ENCODE results near the gene ADCY6.

Gene ADCY6

GRCh38 chr12:48795550-48796455, 6.9 kb upstream of the ADCY6 start:
- peak; percentile 82 for DNase-seq (ENCODE audit: low read depth)
- no peak overlapping the region for H3K4me3 ChIP-seq (ENCODE audit: low read length)
- peak; percentile 96 for TF ChIP-seq CTCF (IDR thresholded peaks at IDR 0.05; ENCODE audit: insufficient read depth, low read depth, low read length, missing control alignments)

- H3K4me3 ChIP-seq (ENCODE audit: low read length), result no peak overlapping the region
- TF ChIP-seq CTCF (IDR thresholded peaks at IDR 0.05; ENCODE audit: insufficient read depth, low read depth, low read length, missing control alignments), result no peak
- peak; percentile 97 for DNase-seq (ENCODE audit: low read depth)
Observed at GRCh38 chr12:48794870-48795269, 6.0 kb upstream of the ADCY6 start.

- TF ChIP-seq CTCF (IDR thresholded peaks at IDR 0.05; ENCODE audit: insufficient read depth, low read depth, low read length, missing control alignments), result no peak
- no peak for DNase-seq (ENCODE audit: low read depth)
- no peak overlapping the region for H3K4me3 ChIP-seq (ENCODE audit: low read length)
Observed at GRCh38 chr12:48793696-48794095, 4.8 kb upstream of the ADCY6 start.

GRCh38 chr12:48789858-48790326, 1.0 kb upstream of the ADCY6 start:
- no peak for TF ChIP-seq CTCF (IDR thresholded peaks at IDR 0.05; ENCODE audit: insufficient read depth, low read depth, low read length, missing control alignments)
- peak overlapping the region; percentile 67 for H3K4me3 ChIP-seq (ENCODE audit: low read length)
- DNase-seq (ENCODE audit: low read depth), result no peak

GRCh38 chr12:48788524-48788853, 400 bp downstream of the ADCY6 start:
- no peak for TF ChIP-seq CTCF (IDR thresholded peaks at IDR 0.05; ENCODE audit: insufficient read depth, low read depth, low read length, missing control alignments)
- no peak for DNase-seq (ENCODE audit: low read depth)
- peak overlapping the region; percentile 67 for H3K4me3 ChIP-seq (ENCODE audit: low read length)

GRCh38 chr12:48787791-48788523, 932 bp downstream of the ADCY6 start:
- no peak for DNase-seq (ENCODE audit: low read depth)
- H3K4me3 ChIP-seq (ENCODE audit: low read length), result peak overlapping the region; percentile 67
- TF ChIP-seq CTCF (IDR thresholded peaks at IDR 0.05; ENCODE audit: insufficient read depth, low read depth, low read length, missing control alignments), result no peak
